CD4-positive, alpha-beta T cell treated with Interferon alpha-2 for 1 hour (primary cell): ENCODE results near the gene TRERF1.

Experiments used
- DNase-seq, 2 donors: peaks; one replicate each; pipeline ENCODE4 v3.0.0-alpha.2; 2020 to 2022

Gene TRERF1

DNA sequence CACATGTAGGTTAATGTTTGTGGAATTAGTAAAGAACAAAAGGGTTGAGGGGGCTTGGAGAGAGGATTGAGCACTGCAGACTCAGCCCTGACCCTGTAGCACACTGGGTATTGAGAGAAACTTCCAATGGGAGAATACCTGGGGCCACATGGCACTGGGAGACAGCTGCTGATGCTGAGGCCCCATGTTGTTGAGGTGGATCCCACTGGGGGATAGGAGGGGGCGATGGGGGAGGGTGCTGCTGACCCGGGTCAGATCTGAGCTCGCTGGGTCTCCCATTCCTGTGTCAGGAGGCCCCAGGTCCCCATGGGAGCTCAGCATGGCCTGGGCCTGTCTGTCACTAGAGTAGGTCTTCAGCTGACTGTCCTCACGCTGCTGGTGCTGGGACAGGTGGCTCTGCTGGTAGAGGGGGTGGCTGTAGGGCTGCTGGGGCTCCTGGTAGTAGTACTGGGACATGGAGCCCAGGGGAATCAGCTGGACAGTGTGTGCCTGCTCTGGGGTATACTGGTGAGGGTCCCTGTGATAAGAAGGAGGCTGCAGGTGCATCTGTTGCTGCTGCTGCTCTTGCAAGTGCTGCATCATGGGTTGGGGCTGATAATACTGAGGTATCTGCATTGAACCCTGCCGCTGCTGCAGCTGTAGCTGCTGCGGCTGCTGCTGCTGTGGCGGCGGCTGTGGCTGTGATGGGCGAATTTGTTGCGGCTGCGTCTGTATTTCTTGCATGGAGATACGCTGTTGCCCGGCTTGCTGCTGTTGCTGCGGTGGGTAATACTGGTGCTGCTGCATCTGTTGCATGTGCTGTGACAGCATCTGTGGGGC is 183.5 kb downstream of the TRERF1 start:
- DNase-seq = no peak

DNA sequence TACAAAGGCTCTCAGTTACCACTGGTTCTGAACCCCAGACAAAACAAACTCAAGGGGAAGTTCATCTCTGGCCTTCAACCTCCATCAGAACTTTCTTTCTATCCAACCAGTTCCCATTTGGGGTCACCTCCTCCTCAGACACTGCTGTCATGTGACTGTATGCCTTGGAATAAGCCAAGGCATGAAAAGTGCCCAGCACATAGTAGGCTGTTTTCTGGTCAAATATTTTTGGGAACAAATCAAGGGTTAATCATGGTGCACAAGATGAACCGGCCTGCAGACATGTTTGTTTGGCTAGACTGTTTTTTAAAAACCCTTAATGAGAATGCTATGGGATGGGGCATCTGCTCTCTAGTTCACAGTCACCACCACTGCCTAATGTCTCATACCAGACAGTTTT is 185.2 kb downstream of the TRERF1 start:
- no peak for DNase-seq

DNA sequence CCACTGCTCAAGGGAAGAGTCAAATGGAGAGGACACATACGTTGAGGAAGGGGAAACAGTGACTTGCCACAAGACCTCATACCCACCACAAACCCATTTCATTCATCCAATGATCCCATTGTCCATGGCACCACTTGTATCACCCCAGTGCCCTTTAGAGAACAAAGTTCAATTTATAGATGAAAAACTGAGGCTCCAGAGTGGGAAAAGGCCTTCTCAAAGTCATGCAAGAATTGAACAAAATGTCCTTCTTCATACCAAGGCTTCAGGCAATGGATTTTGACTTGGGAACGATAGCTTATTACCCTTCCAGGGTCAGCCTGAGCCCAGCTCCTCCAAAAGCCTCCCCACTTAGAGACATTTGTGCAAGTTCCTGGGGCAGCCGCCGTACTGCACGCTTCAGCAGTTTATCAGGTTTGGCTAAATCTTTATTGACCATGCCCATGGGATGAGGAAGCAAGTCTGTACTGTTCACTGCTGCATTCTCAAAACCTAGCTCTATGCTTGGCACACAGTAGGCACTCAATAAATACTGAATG is 186.8 kb downstream of the TRERF1 start:
- no peak for DNase-seq

DNA sequence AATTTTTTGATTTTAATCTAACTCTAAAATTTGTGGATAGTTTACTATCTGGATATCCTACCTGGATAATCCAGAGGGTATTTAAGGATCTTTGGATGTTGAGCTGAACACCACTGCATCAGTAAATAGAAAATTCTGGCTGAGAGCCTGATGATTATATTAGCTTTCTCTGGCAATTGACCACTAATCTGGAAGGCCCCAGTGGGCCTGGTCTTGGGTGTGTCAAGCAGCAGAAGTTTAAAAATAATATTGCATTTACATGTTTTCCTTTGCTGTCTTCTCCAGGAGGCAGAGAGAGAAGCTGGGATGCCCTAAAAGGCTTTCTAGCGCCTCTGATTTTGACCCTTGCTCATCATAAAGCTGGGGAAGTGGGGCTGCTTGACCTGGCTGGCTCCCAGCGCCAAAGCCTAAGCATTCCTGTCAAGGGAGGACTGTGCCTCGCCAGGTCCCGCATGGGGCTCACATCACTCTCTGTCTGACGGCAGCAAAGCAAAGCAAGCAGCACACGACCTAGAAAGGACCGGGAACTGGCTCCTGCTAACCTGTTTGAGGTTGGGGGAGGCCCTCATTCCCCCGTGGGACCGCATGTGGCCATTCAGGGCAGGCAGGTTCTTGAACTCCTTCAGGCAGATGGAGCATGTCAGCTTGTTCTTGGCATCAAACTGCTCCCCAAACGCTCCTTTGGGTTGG is 187.4 kb downstream of the TRERF1 start:
- no peak for DNase-seq

DNA sequence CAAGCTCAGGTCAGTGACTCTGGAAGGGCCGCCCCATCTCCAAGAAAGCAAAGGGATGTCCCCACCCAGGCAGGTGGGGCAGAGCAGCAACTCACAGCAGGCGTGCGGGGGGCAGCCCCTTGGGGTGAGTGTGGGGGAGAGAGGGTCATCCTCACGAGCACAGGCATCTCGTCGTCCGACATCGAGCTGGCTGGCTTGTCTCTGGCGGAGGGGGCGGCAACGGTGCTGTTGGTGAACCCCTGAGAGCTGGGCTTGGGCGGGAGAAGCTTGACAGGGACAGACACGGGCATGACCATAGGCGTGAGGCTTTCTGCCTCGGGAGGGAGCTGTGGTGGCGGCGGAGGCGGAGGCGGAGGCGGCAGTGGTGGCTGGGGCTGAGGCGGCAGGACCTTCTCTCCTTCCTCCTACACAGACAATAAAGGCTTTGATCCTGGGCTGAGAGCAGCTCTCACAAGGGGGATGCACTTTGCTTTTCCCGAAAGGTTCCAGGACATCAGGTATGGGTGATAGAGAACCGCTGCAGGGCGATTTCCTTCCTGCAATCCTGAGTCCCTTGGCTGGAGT is 188.5 kb downstream of the TRERF1 start:
- DNase-seq = no peak

DNA sequence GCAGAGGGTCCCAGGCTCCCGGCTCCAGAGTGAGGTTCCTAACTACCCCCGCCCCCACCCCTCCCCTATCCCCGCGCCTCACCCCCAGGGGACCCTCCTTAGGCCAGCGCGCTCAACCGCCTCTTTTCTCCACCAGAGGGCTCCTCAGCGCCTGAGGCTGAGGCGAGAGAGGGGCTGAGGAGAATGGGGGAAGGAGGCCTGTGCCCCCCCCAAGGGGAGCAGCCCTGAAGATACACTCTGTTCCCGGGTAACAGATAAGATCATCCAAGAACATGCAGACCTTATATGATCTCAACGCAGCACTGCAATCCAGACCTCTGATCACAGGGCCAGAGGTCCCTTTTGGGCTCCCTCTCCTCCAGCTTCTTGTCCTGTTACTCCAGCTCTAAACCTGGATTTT is 190.8 kb downstream of the TRERF1 start:
- peak; percentile 15 to 40 for DNase-seq

DNA sequence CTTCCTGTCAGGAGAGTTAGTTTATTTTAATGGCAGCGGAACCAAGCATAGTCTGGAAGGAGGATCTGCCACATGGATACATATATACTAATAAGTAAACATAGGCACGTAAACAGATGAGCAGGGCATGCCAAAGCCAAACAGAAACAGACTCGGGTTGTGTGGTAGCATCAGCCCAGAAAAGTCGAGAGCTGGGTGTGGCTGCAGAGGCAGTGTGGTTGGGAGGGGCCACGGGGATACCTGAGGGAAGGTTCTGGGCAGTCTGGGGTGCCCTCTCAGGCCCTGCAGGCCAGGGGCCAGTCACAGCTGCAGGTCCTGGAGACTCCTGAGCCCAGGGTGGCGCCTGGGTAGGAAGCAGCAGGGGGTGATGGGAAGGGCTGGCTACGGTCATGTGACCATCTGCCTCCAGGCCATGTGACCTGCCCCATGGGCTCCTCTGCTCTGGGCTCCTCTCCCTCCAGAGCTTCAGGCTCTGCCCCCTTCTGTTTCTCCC is 191.3 kb downstream of the TRERF1 start:
- DNase-seq = no peak

DNA sequence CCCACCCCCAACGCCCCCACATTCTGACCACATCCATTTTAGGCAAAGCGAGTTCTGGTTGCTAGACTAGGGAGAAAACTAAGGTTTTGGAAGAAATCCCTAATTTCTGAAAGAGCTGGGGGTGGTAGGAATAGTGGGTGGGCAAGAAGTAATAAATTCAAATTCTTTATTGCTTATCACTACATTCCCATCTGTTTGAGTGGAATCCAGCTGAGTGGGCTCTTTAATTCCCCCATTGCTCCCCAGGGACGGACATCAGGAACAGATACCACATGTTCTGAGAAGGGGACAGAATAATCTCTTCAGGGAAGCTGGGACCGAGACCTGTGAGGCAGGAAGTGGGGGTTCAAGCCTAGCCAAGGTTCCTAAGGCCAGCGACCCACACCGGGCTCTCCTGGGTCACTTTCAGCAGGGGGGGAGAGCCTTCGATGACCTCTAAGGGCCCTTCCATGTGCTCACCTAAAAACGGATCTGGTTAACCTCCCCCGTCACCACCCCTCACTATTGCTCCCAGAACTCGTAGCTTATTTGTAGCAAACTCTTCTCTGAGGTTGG is 191.8 kb downstream of the TRERF1 start:
- no peak for DNase-seq

DNA sequence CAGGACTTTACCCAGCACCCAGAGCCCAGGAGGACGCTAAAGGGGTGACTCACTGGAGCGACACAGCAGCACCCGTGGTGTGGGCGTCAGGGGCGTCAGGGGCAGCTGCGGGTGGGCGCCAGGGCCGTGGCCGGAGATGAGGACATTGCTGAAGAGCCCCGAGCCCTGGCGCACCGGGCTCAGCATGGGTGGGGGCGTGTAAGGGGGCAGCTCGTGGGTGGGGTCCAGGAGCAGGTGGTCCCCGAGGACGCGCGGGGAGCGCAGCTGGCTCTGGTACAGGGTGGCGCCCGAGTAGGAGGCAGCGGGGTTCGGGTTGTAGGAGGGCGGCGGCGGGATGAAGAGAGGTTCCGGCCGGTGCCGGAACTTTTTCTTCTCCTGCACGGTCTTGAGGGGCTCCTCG is 192.4 kb downstream of the TRERF1 start:
- no peak for DNase-seq

- DNase-seq = no peak
Observed at GRCh38 chr6:42257614-42258013, 194.1 kb downstream of the TRERF1 start.

DNA sequence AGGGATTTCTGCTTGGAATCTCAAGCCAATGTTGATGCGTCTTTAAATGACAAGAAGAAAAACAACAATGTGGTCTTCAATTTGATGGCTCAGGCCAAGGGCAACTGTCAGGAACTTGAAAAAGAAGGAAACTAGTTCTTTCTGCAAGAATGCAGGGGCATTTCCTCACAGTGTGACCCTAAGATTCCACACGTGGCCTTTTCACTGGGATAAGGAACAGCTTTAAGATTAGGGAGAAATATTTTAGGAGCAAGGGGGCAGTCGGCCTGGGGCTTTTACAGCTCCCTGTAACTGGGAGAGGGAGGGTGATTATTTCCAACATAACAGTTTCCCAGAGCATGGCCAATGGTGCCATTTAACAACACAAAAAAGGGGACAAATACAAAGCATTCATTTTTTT is 194.7 kb downstream of the TRERF1 start:
- DNase-seq = no peak

GRCh38 chr6:42255050-42255449 is 196.7 kb downstream of the TRERF1 start:
- no peak for DNase-seq

- DNase-seq = no peak
Observed at GRCh38 chr6:42254505-42254904, 197.2 kb downstream of the TRERF1 start.

DNA sequence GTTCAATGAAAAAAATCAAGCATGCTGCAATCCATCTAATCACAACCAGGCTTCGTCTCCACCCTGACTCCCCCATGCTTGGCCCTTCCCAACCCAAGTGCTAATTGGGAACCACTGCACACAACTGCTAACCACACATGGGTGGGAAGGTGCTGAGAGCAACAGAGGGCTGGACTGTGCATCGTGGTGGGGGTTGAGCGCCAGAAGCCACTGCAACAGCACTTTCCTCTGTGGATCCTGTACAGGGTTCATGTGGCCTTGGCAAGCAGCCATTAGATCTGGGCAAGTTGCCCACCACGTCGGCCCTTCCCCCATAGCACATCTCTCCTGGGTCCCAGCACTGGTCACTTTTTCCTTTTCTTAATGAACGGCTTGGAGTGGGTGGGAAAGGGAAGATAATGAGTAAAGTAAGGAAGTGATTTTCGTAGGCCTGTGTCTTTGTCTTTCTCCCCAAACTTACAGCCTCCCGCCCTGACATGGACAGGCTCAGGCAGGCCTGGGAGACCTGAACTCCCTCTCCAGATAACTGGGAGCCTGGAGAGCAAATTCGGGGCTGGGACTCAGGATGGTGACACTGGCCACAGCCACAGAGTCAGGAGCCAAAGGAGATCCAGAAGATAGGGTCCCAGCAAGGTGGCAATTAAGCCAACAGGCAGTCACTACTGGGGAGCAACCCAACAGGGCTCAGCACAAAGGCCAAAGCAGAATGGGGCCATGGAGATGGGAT is 199.7 kb downstream of the TRERF1 start:
- no peak for DNase-seq

DNA sequence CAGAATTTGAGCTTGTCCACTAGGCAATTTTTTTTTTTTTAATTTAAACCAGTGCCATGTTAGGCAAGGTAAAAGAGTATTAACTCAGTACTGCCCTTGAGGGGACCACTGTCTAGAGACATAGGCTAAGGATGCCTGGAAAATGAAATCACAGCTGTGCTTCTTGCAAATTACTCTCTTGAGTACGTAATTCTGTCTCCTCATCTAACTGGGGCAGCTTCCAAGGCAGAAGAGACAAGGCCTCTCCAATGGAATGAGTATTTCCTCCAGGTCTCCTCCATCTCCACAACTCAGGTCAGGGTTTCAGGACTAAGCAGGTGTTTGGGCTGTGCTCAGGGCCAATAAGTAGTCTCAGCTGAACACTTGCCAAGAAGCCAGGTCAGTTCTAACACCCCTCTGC is 200.2 kb downstream of the TRERF1 start:
- no peak for DNase-seq

DNA sequence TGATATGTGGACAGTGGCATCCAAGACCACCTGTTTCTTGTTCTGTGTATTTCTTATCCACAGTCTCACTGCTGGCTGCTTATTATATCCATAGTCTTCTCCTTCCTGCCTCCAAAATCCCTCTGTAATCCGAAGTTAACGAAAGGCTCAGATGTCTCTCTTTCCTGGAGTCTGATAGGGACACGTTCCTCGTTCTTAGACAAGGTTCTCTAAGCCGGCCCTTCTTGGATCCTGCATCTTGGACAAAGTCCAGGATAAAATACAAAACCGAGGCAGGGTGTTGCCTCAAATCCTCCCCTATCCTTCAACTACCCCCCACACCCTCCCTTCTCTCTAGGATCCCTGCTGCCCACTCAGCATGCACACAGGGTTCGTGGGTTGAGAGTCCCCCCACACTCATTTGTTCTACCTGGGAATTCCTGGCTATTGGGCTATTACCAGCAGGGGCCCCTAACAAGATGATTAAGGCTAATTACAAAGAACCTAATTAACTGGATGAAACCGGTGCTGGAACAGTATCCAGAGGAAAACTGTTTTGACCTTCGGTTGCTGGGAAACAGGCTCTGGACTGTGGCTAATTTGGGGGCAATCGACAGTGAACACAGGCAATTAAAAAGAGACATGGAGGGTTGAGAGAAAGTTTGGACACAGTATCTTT is 201.3 kb downstream of the TRERF1 start:
- DNase-seq = no peak

DNA sequence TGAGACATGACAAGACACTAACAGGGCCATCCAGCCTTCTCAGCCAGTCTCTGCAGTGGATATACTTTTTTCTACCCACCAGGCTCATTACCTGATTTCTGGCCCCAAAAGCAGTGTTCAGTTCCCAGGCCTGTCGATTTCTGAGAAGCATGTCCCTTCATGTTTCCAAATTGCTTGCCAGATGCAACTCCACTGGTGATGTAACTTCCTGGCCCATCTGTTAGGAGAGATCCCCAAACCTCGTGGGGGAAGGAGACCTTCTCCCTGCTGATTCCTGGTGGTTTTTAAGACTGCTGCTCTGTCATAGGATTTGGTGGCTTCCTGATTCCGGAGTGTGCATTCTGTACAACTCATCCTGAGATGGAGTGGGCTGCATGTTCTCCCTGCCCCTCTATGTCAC is 202.4 kb downstream of the TRERF1 start:
- no peak for DNase-seq

GRCh38 chr6:42243046-42243445 is 208.7 kb downstream of the TRERF1 start:
- DNase-seq = no peak

- no peak for DNase-seq
Observed at GRCh38 chr6:42241915-42242314, 209.8 kb downstream of the TRERF1 start.

DNA sequence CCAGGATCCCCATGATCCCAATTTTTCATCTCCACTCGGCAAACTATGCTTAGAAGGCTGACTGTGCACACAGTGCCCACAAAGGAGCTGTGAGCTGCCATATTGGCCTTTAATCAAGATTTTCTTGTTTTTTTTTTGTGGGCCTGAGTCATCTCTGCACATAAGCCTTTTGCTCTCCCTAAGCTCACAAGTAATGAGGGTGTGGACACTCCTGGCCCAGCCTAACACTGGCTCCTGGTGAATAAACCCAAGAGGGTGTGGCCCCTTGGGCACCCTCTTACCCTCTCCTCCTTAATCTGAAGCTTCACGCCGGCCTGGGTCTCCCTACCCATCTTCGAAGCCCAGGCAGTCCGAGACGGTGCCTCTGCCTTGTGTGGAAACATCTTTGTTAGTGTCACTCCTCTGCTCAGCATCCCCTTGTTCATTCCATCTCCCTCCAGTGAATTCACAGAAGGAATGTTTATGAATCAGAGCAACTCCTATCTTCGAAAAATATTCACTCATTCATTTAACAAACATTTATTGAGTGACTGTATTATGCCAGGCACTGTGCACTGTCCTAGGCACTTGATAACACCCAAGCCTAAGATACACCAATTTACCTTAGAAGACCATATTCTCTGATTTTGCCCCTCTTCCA is 211.9 kb downstream of the TRERF1 start:
- DNase-seq = no peak

GRCh38 chr6:42239333-42239732 is 212.4 kb downstream of the TRERF1 start:
- no peak for DNase-seq

GRCh38 chr6:42237857-42238256 is 213.9 kb downstream of the TRERF1 start:
- DNase-seq = no peak
